ENCODE measurements around the gene COG6.
A peak's percentile ranks its signal among the peaks of the same experiment; 100 is the strongest.

- TF ChIP-seq CTCF (conservative IDR thresholded peaks at IDR 0.05; ENCODE audit: low read depth, low read length), result no peak
- no peak for TF ChIP-seq POLR2A (IDR thresholded peaks at IDR 0.05; ENCODE audit: low read depth, low read length)
- no peak for TF ChIP-seq CEBPB (IDR thresholded peaks at IDR 0.05; ENCODE audit: low read depth, low read length)
- no peak for TF ChIP-seq USF2 (IDR thresholded peaks at IDR 0.05; ENCODE audit: low read depth, low read length)
- TF ChIP-seq RFX5 (IDR thresholded peaks at IDR 0.05; ENCODE audit: low read depth, low read length), result no peak
- TF ChIP-seq RCOR1 (IDR thresholded peaks at IDR 0.05; ENCODE audit: insufficient replicate concordance, low read length), result no peak
- no peak for TF ChIP-seq BHLHE40 (IDR thresholded peaks at IDR 0.05; ENCODE audit: low read depth, low read length)
- TF ChIP-seq SMC3 (IDR thresholded peaks at IDR 0.05; ENCODE audit: low read depth, low read length), result no peak
- no peak for TF ChIP-seq MXI1 (IDR thresholded peaks at IDR 0.05; ENCODE audit: borderline replicate concordance, low read depth, low read length)
- no peak for TF ChIP-seq RAD21 (IDR thresholded peaks at IDR 0.05; ENCODE audit: low read length)
- peak; percentile 56; the same call in 1 of the 2 replicates for TF ChIP-seq MAFK (IDR thresholded peaks at IDR 0.05; ENCODE audit: low read depth, low read length)
- no peak for TF ChIP-seq CHD1 (IDR thresholded peaks at IDR 0.05; ENCODE audit: low read depth, low read length)
- TF ChIP-seq MAZ (IDR thresholded peaks at IDR 0.05; ENCODE audit: borderline replicate concordance, low read depth, low read length), result no peak
- TF ChIP-seq FOS (IDR thresholded peaks at IDR 0.05; ENCODE audit: low read depth, low read length), result no peak
Measured at GRCh38 chr13:39632994-39633393, 22.5 kb upstream of the COG6 start.

Measured in IMR-90 (cell line).